Measurements from ENCODE around the gene NCAPG2. TPM values are rescaled to one million over a fixed set of nuclear protein-coding genes. Genes with fewer than 3 reads are reported as not detected.

Gene NCAPG2
- total and polyA plus RNA-seq, 2 of the 13 experiments (the other 11 are each of a cell fraction or from before 2014, with no cell fraction given) = 15.1 to 30.7 TPM

DNA sequence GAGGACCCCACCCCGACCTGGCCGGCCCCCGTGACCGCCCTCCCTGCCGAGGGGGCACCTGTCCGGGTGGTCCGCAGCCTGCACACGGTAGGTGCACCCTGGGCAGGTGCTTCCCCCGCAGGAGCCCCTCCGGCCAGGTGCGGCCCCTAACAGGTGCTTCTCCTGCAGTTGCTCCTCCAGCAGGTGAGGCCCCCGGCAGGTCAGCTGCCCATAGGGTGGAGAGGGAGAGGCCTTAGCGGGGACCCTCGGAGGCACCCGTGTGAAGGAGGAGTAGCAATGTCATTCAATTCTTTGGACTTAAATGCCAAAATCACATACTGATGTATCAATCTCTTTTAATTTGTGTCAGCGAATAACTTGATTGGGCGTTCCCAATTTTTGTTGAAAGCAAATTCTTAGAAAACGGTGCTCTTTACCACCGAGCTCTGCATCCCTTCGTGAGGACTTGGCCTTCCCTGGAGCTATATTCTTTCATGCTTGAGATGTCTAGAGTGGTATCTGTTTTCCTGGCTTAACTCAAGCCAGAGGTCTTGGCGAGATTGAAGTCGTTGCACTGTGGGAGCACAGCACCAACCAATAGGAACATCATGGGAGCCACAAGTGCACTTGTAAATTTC lies 738 bp upstream of the NCAPG2 start (continued):
- TF ChIP-seq, protein P1, sequence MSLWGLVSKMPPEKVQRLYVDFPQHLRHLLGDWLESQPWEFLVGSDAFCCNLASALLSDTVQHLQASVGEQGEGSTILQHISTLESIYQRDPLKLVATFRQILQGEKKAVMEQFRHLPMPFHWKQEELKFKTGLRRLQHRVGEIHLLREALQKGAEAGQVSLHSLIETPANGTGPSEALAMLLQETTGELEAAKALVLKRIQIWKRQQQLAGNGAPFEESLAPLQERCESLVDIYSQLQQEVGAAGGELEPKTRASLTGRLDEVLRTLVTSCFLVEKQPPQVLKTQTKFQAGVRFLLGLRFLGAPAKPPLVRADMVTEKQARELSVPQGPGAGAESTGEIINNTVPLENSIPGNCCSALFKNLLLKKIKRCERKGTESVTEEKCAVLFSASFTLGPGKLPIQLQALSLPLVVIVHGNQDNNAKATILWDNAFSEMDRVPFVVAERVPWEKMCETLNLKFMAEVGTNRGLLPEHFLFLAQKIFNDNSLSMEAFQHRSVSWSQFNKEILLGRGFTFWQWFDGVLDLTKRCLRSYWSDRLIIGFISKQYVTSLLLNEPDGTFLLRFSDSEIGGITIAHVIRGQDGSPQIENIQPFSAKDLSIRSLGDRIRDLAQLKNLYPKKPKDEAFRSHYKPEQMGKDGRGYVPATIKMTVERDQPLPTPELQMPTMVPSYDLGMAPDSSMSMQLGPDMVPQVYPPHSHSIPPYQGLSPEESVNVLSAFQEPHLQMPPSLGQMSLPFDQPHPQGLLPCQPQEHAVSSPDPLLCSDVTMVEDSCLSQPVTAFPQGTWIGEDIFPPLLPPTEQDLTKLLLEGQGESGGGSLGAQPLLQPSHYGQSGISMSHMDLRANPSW (CRISPR knock-in tag; IDR thresholded peaks at IDR 0.05; ENCODE audit: borderline replicate concordance) = no peak
- TF ChIP-seq NPAS2 (CRISPR knock-in tag; IDR thresholded peaks at IDR 0.05; ENCODE audit: borderline replicate concordance) (no peak), SRSF1 (optimal IDR thresholded peaks at IDR 0.05; ENCODE audit: low read depth, low read length) (peak; percentile 39), ZNF44 (CRISPR knock-in tag; IDR thresholded peaks at IDR 0.05) (no peak), WIZ (CRISPR knock-in tag; IDR thresholded peaks at IDR 0.05) (no peak), RBFOX2 (IDR thresholded peaks at IDR 0.05; ENCODE audit: low read depth, low read length) (peak; percentile 4; the same call in 1 of the 2 replicates), HOXA9 (CRISPR knock-in tag; IDR thresholded peaks at IDR 0.05; ENCODE audit: borderline replicate concordance) (no peak), ZSCAN20 (CRISPR knock-in tag; IDR thresholded peaks at IDR 0.05; ENCODE audit: borderline replicate concordance) (no peak), PAX8 (CRISPR knock-in tag; IDR thresholded peaks at IDR 0.05; ENCODE audit: borderline replicate concordance) (no peak), ZNF343 (CRISPR knock-in tag; IDR thresholded peaks at IDR 0.05) (no peak), ARNTL (CRISPR knock-in tag; IDR thresholded peaks at IDR 0.05) (no peak), MED1 (CRISPR knock-in tag; IDR thresholded peaks at IDR 0.05) (no peak), ZNF724P (CRISPR knock-in tag; IDR thresholded peaks at IDR 0.05; ENCODE audit: borderline replicate concordance) (no peak)
- TF ChIP-seq, protein P2, sequence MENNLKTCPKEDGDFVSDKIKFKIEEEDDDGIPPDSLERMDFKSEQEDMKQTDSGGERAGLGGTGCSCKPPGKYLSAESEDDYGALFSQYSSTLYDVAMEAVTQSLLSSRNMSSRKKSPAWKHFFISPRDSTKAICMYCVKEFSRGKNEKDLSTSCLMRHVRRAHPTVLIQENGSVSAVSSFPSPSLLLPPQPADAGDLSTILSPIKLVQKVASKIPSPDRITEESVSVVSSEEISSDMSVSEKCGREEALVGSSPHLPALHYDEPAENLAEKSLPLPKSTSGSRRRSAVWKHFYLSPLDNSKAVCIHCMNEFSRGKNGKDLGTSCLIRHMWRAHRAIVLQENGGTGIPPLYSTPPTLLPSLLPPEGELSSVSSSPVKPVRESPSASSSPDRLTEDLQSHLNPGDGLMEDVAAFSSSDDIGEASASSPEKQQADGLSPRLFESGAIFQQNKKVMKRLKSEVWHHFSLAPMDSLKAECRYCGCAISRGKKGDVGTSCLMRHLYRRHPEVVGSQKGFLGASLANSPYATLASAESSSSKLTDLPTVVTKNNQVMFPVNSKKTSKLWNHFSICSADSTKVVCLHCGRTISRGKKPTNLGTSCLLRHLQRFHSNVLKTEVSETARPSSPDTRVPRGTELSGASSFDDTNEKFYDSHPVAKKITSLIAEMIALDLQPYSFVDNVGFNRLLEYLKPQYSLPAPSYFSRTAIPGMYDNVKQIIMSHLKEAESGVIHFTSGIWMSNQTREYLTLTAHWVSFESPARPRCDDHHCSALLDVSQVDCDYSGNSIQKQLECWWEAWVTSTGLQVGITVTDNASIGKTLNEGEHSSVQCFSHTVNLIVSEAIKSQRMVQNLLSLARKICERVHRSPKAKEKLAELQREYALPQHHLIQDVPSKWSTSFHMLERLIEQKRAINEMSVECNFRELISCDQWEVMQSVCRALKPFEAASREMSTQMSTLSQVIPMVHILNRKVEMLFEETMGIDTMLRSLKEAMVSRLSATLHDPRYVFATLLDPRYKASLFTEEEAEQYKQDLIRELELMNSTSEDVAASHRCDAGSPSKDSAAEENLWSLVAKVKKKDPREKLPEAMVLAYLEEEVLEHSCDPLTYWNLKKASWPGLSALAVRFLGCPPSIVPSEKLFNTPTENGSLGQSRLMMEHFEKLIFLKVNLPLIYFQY (CRISPR knock-in tag; IDR thresholded peaks at IDR 0.05; ENCODE audit: borderline replicate concordance) = no peak
- TF ChIP-seq, protein P3, sequence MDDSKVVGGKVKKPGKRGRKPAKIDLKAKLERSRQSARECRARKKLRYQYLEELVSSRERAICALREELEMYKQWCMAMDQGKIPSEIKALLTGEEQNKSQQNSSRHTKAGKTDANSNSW (CRISPR knock-in tag; IDR thresholded peaks at IDR 0.05; ENCODE audit: borderline replicate concordance) = no peak
- TF ChIP-seq, protein P4, sequence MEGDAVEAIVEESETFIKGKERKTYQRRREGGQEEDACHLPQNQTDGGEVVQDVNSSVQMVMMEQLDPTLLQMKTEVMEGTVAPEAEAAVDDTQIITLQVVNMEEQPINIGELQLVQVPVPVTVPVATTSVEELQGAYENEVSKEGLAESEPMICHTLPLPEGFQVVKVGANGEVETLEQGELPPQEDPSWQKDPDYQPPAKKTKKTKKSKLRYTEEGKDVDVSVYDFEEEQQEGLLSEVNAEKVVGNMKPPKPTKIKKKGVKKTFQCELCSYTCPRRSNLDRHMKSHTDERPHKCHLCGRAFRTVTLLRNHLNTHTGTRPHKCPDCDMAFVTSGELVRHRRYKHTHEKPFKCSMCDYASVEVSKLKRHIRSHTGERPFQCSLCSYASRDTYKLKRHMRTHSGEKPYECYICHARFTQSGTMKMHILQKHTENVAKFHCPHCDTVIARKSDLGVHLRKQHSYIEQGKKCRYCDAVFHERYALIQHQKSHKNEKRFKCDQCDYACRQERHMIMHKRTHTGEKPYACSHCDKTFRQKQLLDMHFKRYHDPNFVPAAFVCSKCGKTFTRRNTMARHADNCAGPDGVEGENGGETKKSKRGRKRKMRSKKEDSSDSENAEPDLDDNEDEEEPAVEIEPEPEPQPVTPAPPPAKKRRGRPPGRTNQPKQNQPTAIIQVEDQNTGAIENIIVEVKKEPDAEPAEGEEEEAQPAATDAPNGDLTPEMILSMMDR (CRISPR knock-in tag; IDR thresholded peaks at IDR 0.05) = no peak
- TF ChIP-seq, protein P5, sequence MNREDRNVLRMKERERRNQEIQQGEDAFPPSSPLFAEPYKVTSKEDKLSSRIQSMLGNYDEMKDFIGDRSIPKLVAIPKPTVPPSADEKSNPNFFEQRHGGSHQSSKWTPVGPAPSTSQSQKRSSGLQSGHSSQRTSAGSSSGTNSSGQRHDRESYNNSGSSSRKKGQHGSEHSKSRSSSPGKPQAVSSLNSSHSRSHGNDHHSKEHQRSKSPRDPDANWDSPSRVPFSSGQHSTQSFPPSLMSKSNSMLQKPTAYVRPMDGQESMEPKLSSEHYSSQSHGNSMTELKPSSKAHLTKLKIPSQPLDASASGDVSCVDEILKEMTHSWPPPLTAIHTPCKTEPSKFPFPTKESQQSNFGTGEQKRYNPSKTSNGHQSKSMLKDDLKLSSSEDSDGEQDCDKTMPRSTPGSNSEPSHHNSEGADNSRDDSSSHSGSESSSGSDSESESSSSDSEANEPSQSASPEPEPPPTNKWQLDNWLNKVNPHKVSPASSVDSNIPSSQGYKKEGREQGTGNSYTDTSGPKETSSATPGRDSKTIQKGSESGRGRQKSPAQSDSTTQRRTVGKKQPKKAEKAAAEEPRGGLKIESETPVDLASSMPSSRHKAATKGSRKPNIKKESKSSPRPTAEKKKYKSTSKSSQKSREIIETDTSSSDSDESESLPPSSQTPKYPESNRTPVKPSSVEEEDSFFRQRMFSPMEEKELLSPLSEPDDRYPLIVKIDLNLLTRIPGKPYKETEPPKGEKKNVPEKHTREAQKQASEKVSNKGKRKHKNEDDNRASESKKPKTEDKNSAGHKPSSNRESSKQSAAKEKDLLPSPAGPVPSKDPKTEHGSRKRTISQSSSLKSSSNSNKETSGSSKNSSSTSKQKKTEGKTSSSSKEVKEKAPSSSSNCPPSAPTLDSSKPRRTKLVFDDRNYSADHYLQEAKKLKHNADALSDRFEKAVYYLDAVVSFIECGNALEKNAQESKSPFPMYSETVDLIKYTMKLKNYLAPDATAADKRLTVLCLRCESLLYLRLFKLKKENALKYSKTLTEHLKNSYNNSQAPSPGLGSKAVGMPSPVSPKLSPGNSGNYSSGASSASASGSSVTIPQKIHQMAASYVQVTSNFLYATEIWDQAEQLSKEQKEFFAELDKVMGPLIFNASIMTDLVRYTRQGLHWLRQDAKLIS (CRISPR knock-in tag; IDR thresholded peaks at IDR 0.05) = no peak

All from HepG2 (cell line).